ENCODE data around the gene CACNA1D.

GRCh38 chr3:53830944-53831343, 336.5 kb downstream of the CACNA1D start:
- TF ChIP-seq POLR2AphosphoS5 (IDR thresholded peaks at IDR 0.05; ENCODE audit: borderline replicate concordance, low read depth, low read length), result no peak
- TF ChIP-seq EZH2 (IDR thresholded peaks at IDR 0.05), result no peak
- TF ChIP-seq FOXP2 (optimal IDR thresholded peaks at IDR 0.05; ENCODE audit: control extremely low read depth, extremely low read length, insufficient read depth), result no peak
